K562 (cell line): ENCODE measurements around the gene METTL6. TPM values are rescaled to one million over a fixed set of nuclear protein-coding genes. Genes with fewer than 3 reads are reported as not detected.

Experiments
- ATAC-seq: fragments of 200-7000 bp; cut with Tn5 transposase; 3 replicates; pipeline ENCODE4 v1.9.1; 2020; ENCODE audit warnings: moderate library complexity
- BruUV-seq: library from RNA; stranded (reverse); fragments of 400-500 nt; replicated peaks from 2 replicates; lab custom pipeline; 2021; lab: Mats Ljungman, UMichigan
- CTCF ChIA-PET: fragments of 300-600 bp; formaldehyde crosslinking; extraction: SDS; loops from one replicate; lab custom pipeline; 2021; ENCODE audit warnings: low intra/inter-chr PET ratio; lab: Yijun Ruan, JAX
- POLR2A ChIA-PET: fragments of 300-600, 350-650 bp; sonication (Branson Sonifier 250); formaldehyde crosslinking; extraction: SDS; loops from one replicate; lab custom pipeline; 2021; ENCODE audit warnings: antibody characterized with exemption, inconsistent platforms; lab: Yijun Ruan, JAX
- DNase-seq, 4 experiments: peaks; one replicate each; pipeline versions ENCODE4 v3.0.0 to v3.0.0-alpha.2; 2011 to 2018; ENCODE audit warnings: low spot score in 3 of 4, mixed read lengths in 3 of 4; ENCODE audit errors: extremely low read depth in 1 of 4
- FAIRE-seq: peaks from 2 replicates; lab custom pipeline; 2011; peaks lifted over from hg19 to GRCh38; lab: Jason Lieb, UNC
- H2AFZ ChIP-seq: 2 replicates; pipeline ENCODE4 v1.6.0; 2011; ENCODE audit warnings: low read depth, low read length, control low read depth, inconsistent platforms
- H3K27ac ChIP-seq: fragments of 200-600 bp; 3 replicates; pipeline ENCODE4 v1.8.0; 2011; ENCODE audit warnings: low read depth, mild to moderate bottlenecking, control low read depth, inconsistent platforms, low read length, moderate library complexity, mixed read lengths; ENCODE audit errors: extremely low read depth
- H3K27me3 ChIP-seq, 2 experiments: fragments of 300-600 bp in 1 of 2; 2 replicates in 1 of 2; 3 replicates in 1 of 2; pipeline versions ENCODE4 v1.6.0 to v1.8.0; 2011; ENCODE audit warnings: inconsistent platforms in 2 of 2, low read length in 2 of 2, mild to moderate bottlenecking in 1 of 2, mixed read lengths in 1 of 2, moderate library complexity in 1 of 2; ENCODE audit not compliant: control insufficient read depth in 2 of 2, insufficient read depth in 2 of 2
- H3K36me3 ChIP-seq: fragments of 300-600 bp; 3 replicates; pipeline ENCODE4 v1.8.0; 2011; ENCODE audit warnings: mild to moderate bottlenecking, low read length, inconsistent platforms; ENCODE audit not compliant: control insufficient read depth, insufficient read depth
- H3K4me1 ChIP-seq, 2 experiments: fragments of 200-600 bp in 1 of 2; replicated peaks in 1 of 2; 2 replicates in 1 of 2; 3 replicates in 1 of 2; pipeline versions ENCODE4 v1.5.1 to v1.8.0; 2011; ENCODE audit warnings: inconsistent platforms in 2 of 2, low read length in 2 of 2, mild to moderate bottlenecking in 1 of 2, mixed read lengths in 1 of 2, moderate library complexity in 1 of 2; ENCODE audit not compliant: control insufficient read depth in 2 of 2, insufficient read depth in 2 of 2
- H3K4me2 ChIP-seq: 2 replicates; pipeline ENCODE4 v1.6.1; 2011; ENCODE audit warnings: low read length, control low read depth, inconsistent platforms, mixed read lengths; ENCODE audit not compliant: insufficient read depth
- H3K4me3 ChIP-seq: fragments of 200-600 bp; sonication (generic), shearing (Covaris generic); 2 replicates; pipeline ENCODE4 v1.5.1; 2016; ENCODE audit warnings: control low read depth, inconsistent platforms
- H3K79me2 ChIP-seq: fragments of 200-600 bp; 3 replicates; pipeline ENCODE4 v1.8.0; 2011; ENCODE audit warnings: low read length, inconsistent platforms; ENCODE audit not compliant: control insufficient read depth, insufficient read depth
- H3K9ac ChIP-seq, 2 experiments: 2 replicates each; pipeline versions ENCODE4 v1.6.0 to v1.6.1; 2011; ENCODE audit warnings: low read depth in 2 of 2, low read length in 2 of 2, control low read depth in 1 of 2, inconsistent platforms in 1 of 2, mild to moderate bottlenecking in 1 of 2, mixed read lengths in 1 of 2; ENCODE audit not compliant: insufficient read depth in 1 of 2
- H3K9me1 ChIP-seq: one replicate; pipeline ENCODE4 v1.6.0; 2011; ENCODE audit warnings: inconsistent platforms, mild to moderate bottlenecking, low read length, moderate library complexity; ENCODE audit not compliant: control insufficient read depth, insufficient read depth
- H3K9me3 ChIP-seq: replicated peaks from 2 replicates; pipeline ENCODE4 v1.5.1; 2011; ENCODE audit warnings: low read depth, low read length, inconsistent platforms; ENCODE audit not compliant: control insufficient read depth, insufficient read depth
- H4K20me1 ChIP-seq: replicated peaks from 2 replicates; pipeline ENCODE4 v1.6.1; 2011; ENCODE audit warnings: low read length, inconsistent platforms, mixed read lengths; ENCODE audit not compliant: control insufficient read depth, insufficient read depth
- GTF2F1 ChIP-seq: IDR thresholded peaks from 2 replicates; pipeline ENCODE4 v1.6.1; 2011; ENCODE audit warnings: low read depth, low read length, improper control_type of control experiment
- HNRNPK ChIP-seq: fragments of 200-400 bp; formaldehyde crosslinking; IDR thresholded peaks from one replicate; pipeline ENCODE4 v1.6.1; 2018; ENCODE audit warnings: mild to moderate bottlenecking, low read depth, low read length; ENCODE audit not compliant: poor library complexity, severe bottlenecking
- KDM2B ChIP-seq: fragments of 250-450 bp; sonication (Bioruptor Pico); IDR thresholded peaks from 2 replicates; pipeline ENCODE4 v1.8.0; 2021; ENCODE audit warnings: mild to moderate bottlenecking, moderate library complexity
- MLX ChIP-seq, 2 experiments: fragments of 450-650 bp in 1 of 2; sonication (generic) in 1 of 2; formaldehyde crosslinking; conservative IDR thresholded peaks; 2 replicates each; pipeline versions ENCODE4 v1.4.0 to v1.8.1; 2020 to 2022; ENCODE audit warnings: mild to moderate bottlenecking in 1 of 2, missing genetic modification reagents in 1 of 2
- SIN3A ChIP-seq, 2 experiments: fragments of 150-350 bp in 1 of 2; IDR thresholded peaks; 2 replicates each; pipeline ENCODE4 v1.6.1; 2011 to 2016; ENCODE audit warnings: borderline replicate concordance in 2 of 2, low read depth in 2 of 2, low read length in 2 of 2, mild to moderate bottlenecking in 2 of 2, moderate library complexity in 2 of 2; ENCODE audit not compliant: control insufficient read depth in 1 of 2
- TEAD1 ChIP-seq, 2 experiments: fragments of 450-650 bp in 1 of 2; sonication (generic) in 1 of 2; formaldehyde crosslinking; IDR thresholded peaks; 2 replicates each; pipeline versions ENCODE4 v1.4.0 to v1.8.0; 2020 to 2022; ENCODE audit warnings: mild to moderate bottlenecking in 2 of 2, missing genetic modification reagents in 1 of 2
- WGBS: fragments of 100-300 bp; shearing (Covaris generic); methylation state at CpG from one replicate; pipeline ENCODE4 v1.1.6; 2016; ENCODE audit warnings: low coverage, mixed read lengths; ENCODE audit not compliant: insufficient coverage; ENCODE audit errors: missing lambda C conversion rate; 5-methylcytosine and 5-hydroxymethylcytosine counted together
- in situ Hi-C: fragments of 300-500 bp; cut with MboI; formaldehyde crosslinking; loops from 4 replicates; pipeline ENCODE4 v1.15.0; 2018; ENCODE audit warnings: inconsistent platforms, mixed read lengths
- intact Hi-C: fragments of 100-400 bp; cut with micrococcal nuclease; formaldehyde crosslinking; loops from 2 replicates; pipeline ENCODE4 v1.14.2; 2022
- polyA plus RNA-seq, 8 experiments: library from polyadenylated mRNA; depleted of rRNA in 4 of 8; stranded (reverse) in 5 of 8; unstranded in 3 of 8; fragments of >200 nt; fragmentation: Nextera tagmentation in 2 of 8; fragmentation: Illumina TruSeq in 1 of 8; extraction: Ambion mirVana in 2 of 8; extraction: Trizol in 1 of 8; gene quantifications; 2 replicates each; pipeline versions ENCODE4 v1.2.1 to v1.2.3, GENCODE V29; 2011 to 2014; ENCODE audit warnings: inconsistent platforms in 1 of 8, missing spikeins in 1 of 8
- total RNA-seq, 7 experiments: library from RNA; depleted of rRNA in 6 of 7; stranded (reverse); fragments of >200 nt in 6 of 7; fragmentation: Illumina TruSeq in 2 of 7; extraction: Trizol in 2 of 7; gene quantifications; 2 replicates each; pipeline versions ENCODE4 v1.2.1 to v1.2.3, GENCODE V29; 2011 to 2021; ENCODE audit warnings: low replicate concordance in 1 of 7

METTL6 gene
- total and polyA plus RNA-seq, 9 of the 15 experiments (the other 6 are each of a cell fraction or from before 2014, with no cell fraction given) = 18.8 to 61.5 (median 33.9) TPM

DNA sequence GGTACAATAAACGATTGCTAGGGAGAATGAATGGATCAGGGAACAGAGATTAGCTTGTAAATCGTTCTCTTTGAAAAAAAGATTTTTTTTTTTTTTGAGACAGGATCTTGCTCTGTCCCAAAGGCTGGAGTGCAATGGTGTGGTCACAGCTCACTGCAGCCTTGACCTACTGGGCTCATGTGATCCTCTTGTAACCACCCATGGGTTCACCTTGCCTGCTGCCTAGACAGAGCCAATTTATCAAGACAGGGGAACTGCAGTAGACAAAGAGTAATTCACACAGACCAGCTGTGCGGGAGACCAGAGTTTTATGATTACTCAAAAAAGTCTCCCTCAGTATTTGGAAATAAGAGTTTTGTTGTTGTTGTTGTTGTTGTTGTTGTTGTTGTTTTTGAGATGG lies 39.6 kb downstream of the METTL6 start:
- H3K36me3 ChIP-seq = no peaks in the 10 kb centered on the region; the same call in 2 of the 3 replicates
- intact Hi-C loops (no loop called here), in situ Hi-C loops (loop anchor here (10.0 kb wide), 1 partner anchor 273 kb away; no protein-coding TSS in a partner anchor)
- H3K27ac ChIP-seq = no peak overlapping the region
- no peak for TF ChIP-seq HNRNPK
- TF ChIP-seq SIN3A (IDR thresholded peaks at IDR 0.05; ENCODE audit: borderline replicate concordance in 2 of 2, control insufficient read depth in 1 of 2, low read depth in 2 of 2, low read length in 2 of 2) = no peak
- TF ChIP-seq GTF2F1 = no peak
- TF ChIP-seq TEAD1 (CRISPR knock-in tag; IDR thresholded peaks at IDR 0.05) = no peak
- no peak for TF ChIP-seq KDM2B
- no peak for TF ChIP-seq MLX (CRISPR knock-in tag; conservative IDR thresholded peaks at IDR 0.05)
- DNase-seq (no peak), ATAC-seq (no peak), FAIRE-seq (no peak)
- no peaks in the 10 kb centered on the region for H3K4me1 ChIP-seq
- BruUV-seq = no TSS peak
- H3K27me3 ChIP-seq = no peaks in the 10 kb centered on the region; a peak in 2 of 5 replicates
- ChIA-PET CTCF (no interaction called here), POLR2A (interaction anchor here (0.6 to 2.0 kb wide), 4 partner anchors 10 to 118 kb away, joined by 3 to 5 read pairs (median 3); no protein-coding TSS in a partner anchor)
- H4K20me1 ChIP-seq = no peaks in the 10 kb centered on the region
- 10% methylated on average over 3 of the region's 3 CpGs for WGBS
- no peak overlapping the region for H3K9ac ChIP-seq
- H3K4me2 ChIP-seq = no peak overlapping the region
- no peaks in the 10 kb centered on the region for H3K79me2 ChIP-seq
- no peak overlapping the region for H2AFZ ChIP-seq
- H3K4me3 ChIP-seq = no peak overlapping the region
- H3K9me1 ChIP-seq = no peaks in the 10 kb centered on the region
- no peaks in the 10 kb centered on the region for H3K9me3 ChIP-seq
